ENCODE results near the gene KDM5C.

- TF ChIP-seq, protein P1, sequence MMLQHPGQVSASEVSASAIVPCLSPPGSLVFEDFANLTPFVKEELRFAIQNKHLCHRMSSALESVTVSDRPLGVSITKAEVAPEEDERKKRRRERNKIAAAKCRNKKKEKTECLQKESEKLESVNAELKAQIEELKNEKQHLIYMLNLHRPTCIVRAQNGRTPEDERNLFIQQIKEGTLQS (CRISPR knock-in tag; conservative IDR thresholded peaks at IDR 0.05) = no peak
- TF ChIP-seq, protein P2, sequence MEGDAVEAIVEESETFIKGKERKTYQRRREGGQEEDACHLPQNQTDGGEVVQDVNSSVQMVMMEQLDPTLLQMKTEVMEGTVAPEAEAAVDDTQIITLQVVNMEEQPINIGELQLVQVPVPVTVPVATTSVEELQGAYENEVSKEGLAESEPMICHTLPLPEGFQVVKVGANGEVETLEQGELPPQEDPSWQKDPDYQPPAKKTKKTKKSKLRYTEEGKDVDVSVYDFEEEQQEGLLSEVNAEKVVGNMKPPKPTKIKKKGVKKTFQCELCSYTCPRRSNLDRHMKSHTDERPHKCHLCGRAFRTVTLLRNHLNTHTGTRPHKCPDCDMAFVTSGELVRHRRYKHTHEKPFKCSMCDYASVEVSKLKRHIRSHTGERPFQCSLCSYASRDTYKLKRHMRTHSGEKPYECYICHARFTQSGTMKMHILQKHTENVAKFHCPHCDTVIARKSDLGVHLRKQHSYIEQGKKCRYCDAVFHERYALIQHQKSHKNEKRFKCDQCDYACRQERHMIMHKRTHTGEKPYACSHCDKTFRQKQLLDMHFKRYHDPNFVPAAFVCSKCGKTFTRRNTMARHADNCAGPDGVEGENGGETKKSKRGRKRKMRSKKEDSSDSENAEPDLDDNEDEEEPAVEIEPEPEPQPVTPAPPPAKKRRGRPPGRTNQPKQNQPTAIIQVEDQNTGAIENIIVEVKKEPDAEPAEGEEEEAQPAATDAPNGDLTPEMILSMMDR (IDR thresholded peaks at IDR 0.05) = no peak
- no peak for TF ChIP-seq ZNF232 (CRISPR knock-in tag; IDR thresholded peaks at IDR 0.05)
- no peak for TF ChIP-seq EMX1 (CRISPR knock-in tag; IDR thresholded peaks at IDR 0.05)
- TF ChIP-seq, protein P3, sequence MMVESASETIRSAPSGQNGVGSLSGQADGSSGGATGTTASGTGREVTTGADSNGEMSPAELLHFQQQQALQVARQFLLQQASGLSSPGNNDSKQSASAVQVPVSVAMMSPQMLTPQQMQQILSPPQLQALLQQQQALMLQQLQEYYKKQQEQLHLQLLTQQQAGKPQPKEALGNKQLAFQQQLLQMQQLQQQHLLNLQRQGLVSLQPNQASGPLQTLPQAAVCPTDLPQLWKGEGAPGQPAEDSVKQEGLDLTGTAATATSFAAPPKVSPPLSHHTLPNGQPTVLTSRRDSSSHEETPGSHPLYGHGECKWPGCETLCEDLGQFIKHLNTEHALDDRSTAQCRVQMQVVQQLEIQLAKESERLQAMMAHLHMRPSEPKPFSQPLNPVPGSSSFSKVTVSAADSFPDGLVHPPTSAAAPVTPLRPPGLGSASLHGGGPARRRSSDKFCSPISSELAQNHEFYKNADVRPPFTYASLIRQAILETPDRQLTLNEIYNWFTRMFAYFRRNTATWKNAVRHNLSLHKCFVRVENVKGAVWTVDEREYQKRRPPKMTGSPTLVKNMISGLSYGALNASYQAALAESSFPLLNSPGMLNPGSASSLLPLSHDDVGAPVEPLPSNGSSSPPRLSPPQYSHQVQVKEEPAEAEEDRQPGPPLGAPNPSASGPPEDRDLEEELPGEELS (CRISPR knock-in tag; IDR thresholded peaks at IDR 0.05) = no peak
- TF ChIP-seq TEAD4 (CRISPR knock-in tag; IDR thresholded peaks at IDR 0.05) = no peak
Measured at GRCh38 chrX:53266914-53267313, 41.9 kb upstream of the KDM5C start.

Measured in WTC11 (cell line).